ENCODE results near the gene OSBPL5.

OSBPL5 gene

GRCh38 chr11:3096909-3097530 lies 68.1 kb downstream of the OSBPL5 start:
- no peak for DNase-seq

GRCh38 chr11:3095712-3096361 lies 69.3 kb downstream of the OSBPL5 start:
- DNase-seq, result no peak

GRCh38 chr11:3094223-3094824 lies 70.8 kb downstream of the OSBPL5 start:
- no peak for DNase-seq

GRCh38 chr11:3093281-3094191 lies 71.6 kb downstream of the OSBPL5 start:
- DNase-seq, result no peak

- no peak for DNase-seq
These were observed 72.4 kb downstream of the OSBPL5 start for GRCh38 chr11:3092603-3093141.

GRCh38 chr11:3091846-3092602 lies 73.1 kb downstream of the OSBPL5 start:
- no peak for DNase-seq

GRCh38 chr11:3091081-3091845 lies 73.8 kb downstream of the OSBPL5 start:
- DNase-seq, result no peak

- DNase-seq, result no peak
These were observed 74.8 kb downstream of the OSBPL5 start for GRCh38 chr11:3090096-3090901.

GRCh38 chr11:3089236-3090061 lies 75.7 kb downstream of the OSBPL5 start:
- DNase-seq, result no peak

- DNase-seq, result no peak
These were observed 76.3 kb downstream of the OSBPL5 start for GRCh38 chr11:3088806-3089205.

GRCh38 chr11:3087821-3088800 lies 77.0 kb downstream of the OSBPL5 start:
- DNase-seq, result no peak

- no peak for DNase-seq
These were observed 77.7 kb downstream of the OSBPL5 start for GRCh38 chr11:3087373-3087772.

GRCh38 chr11:3086671-3087150 lies 78.4 kb downstream of the OSBPL5 start:
- DNase-seq, result no peak

- no peak for DNase-seq
These were observed 79.0 kb downstream of the OSBPL5 start for GRCh38 chr11:3086114-3086513.

GRCh38 chr11:3085052-3085451 lies 80.1 kb downstream of the OSBPL5 start:
- DNase-seq, result no peak

- DNase-seq, result no peak
These were observed 81.8 kb downstream of the OSBPL5 start for GRCh38 chr11:3083321-3083720.

GRCh38 chr11:3081386-3081751 lies 83.7 kb downstream of the OSBPL5 start:
- no peak for DNase-seq

GRCh38 chr11:3080733-3081385 lies 84.3 kb downstream of the OSBPL5 start:
- DNase-seq, result no peak

All from GOT3 (cell line).